Muscle of back (tissue), 11 donors: ENCODE data around the gene SEL1L3. TPM values are rescaled to one million over a fixed set of nuclear protein-coding genes. Genes with fewer than 3 reads are reported as not detected.

Experiments
- DNase-seq, 3 donors: peaks; one replicate each; pipeline versions ENCODE4 v3.0.0 to v3.0.0-alpha.2; 2013
- polyA plus RNA-seq, 10 donors: library from polyadenylated mRNA; unstranded; fragments of 120-200 nt; gene quantifications; one replicate each; pipeline ENCODE4 v1.2.1, GENCODE V29; 2013; ENCODE audit not compliant: insufficient read length in 10 of 10

The SEL1L3 gene
- polyA plus RNA-seq, 10 donors = 12.2 to 22.3 (median 16.8) TPM

- no peak for DNase-seq
Observed at GRCh38 chr4:25856756-25857155, 6.0 kb downstream of the SEL1L3 start.

- no peak for DNase-seq
Observed at GRCh38 chr4:25852103-25852502, 10.7 kb downstream of the SEL1L3 start.

- no peak for DNase-seq
Observed at GRCh38 chr4:25847329-25847728, 15.5 kb downstream of the SEL1L3 start.

GRCh38 chr4:25845841-25846653, 16.7 kb downstream of the SEL1L3 start:
- DNase-seq = no peak

- no peak for DNase-seq
Observed at GRCh38 chr4:25844961-25845712, 17.7 kb downstream of the SEL1L3 start.

GRCh38 chr4:25843340-25844097, 19.3 kb downstream of the SEL1L3 start:
- DNase-seq = no peak

GRCh38 chr4:25842229-25842845, 20.5 kb downstream of the SEL1L3 start:
- DNase-seq = no peak

- DNase-seq = no peak
Observed at GRCh38 chr4:25839687-25840086, 23.1 kb downstream of the SEL1L3 start.

GRCh38 chr4:25839233-25839632, 23.6 kb downstream of the SEL1L3 start:
- no peak for DNase-seq

GRCh38 chr4:25838526-25838925, 24.3 kb downstream of the SEL1L3 start:
- DNase-seq = no peak

- DNase-seq = no peak
Observed at GRCh38 chr4:25837107-25837506, 25.7 kb downstream of the SEL1L3 start.

- no peak for DNase-seq
Observed at GRCh38 chr4:25835384-25835783, 27.4 kb downstream of the SEL1L3 start.

GRCh38 chr4:25834411-25835107, 28.2 kb downstream of the SEL1L3 start:
- no peak for DNase-seq

- DNase-seq = no peak
Observed at GRCh38 chr4:25830548-25830947, 32.2 kb downstream of the SEL1L3 start.

GRCh38 chr4:25827897-25828296, 34.9 kb downstream of the SEL1L3 start:
- no peak for DNase-seq

GRCh38 chr4:25827373-25827772, 35.4 kb downstream of the SEL1L3 start:
- DNase-seq = no peak

GRCh38 chr4:25826074-25826752, 36.6 kb downstream of the SEL1L3 start:
- DNase-seq = no peak

- DNase-seq = no peak
Observed at GRCh38 chr4:25823632-25824031, 39.2 kb downstream of the SEL1L3 start.

GRCh38 chr4:25821899-25822298, 40.9 kb downstream of the SEL1L3 start:
- no peak for DNase-seq

- no peak for DNase-seq
Observed at GRCh38 chr4:25821267-25821666, 41.5 kb downstream of the SEL1L3 start.

- peak in 1 of 3 donors; percentile 10 for DNase-seq
Observed at GRCh38 chr4:25818876-25819275, 43.9 kb downstream of the SEL1L3 start.
